ENCODE data around the gene RGCC. TPM values are rescaled to one million over a fixed set of nuclear protein-coding genes. Genes with fewer than 3 reads are reported as not detected.

RGCC gene
- total RNA-seq, 3 donors from 2014 or later, result 163 to 216 (median 185) TPM

- no peak for DNase-seq
- H3K27me3 Mint-ChIP-seq (ENCODE audit: low read depth), result no peaks in the 10 kb centered on the region
- H3K9me3 Mint-ChIP-seq, result peaks cover 9% of the 10 kb centered on the region
- no peak overlapping the region for H3K4me3 Mint-ChIP-seq
- peaks cover 3% of the 10 kb centered on the region for H3K36me3 Mint-ChIP-seq (ENCODE audit: insufficient read depth)
- no peak for ATAC-seq
- H3K4me1 Mint-ChIP-seq (ENCODE audit: low read depth), result peaks cover 35% of the 10 kb centered on the region
These were observed 48.0 kb downstream of the RGCC start for GRCh38 chr13:41505209-41505835.

- Mint-ChIP-seq H3K27me3 (ENCODE audit: low read depth) (no peaks in the 10 kb centered on the region), H3K36me3 (ENCODE audit: insufficient read depth) (peaks cover 3% of the 10 kb centered on the region), H3K9me3 (peaks cover 9% of the 10 kb centered on the region), H3K4me1 (ENCODE audit: low read depth) (peaks cover 25% of the 10 kb centered on the region), H3K4me3 (no peak overlapping the region)
- no peak for DNase-seq
- no peak for ATAC-seq
These were observed 49.0 kb downstream of the RGCC start for GRCh38 chr13:41506312-41506711.

- H3K36me3 Mint-ChIP-seq (ENCODE audit: insufficient read depth), result peaks cover 3% of the 10 kb centered on the region
These were observed 52.6 kb downstream of the RGCC start for GRCh38 chr13:41509971-41510370.

GRCh38 chr13:41511827-41512226 lies 54.5 kb downstream of the RGCC start:
- Mint-ChIP-seq H3K4me3 (no peak overlapping the region), H3K27me3 (ENCODE audit: low read depth) (no peaks in the 10 kb centered on the region), H3K4me1 (ENCODE audit: low read depth) (no peaks in the 10 kb centered on the region), H3K9me3 (no peaks in the 10 kb centered on the region), H3K36me3 (ENCODE audit: insufficient read depth) (no peaks in the 10 kb centered on the region)
- ATAC-seq, result no peak
- DNase-seq, result no peak

More at GRCh38 chr13:41509971-41510370, 52.6 kb downstream of the RGCC start:
- no peak for DNase-seq
- H3K27me3 Mint-ChIP-seq (ENCODE audit: low read depth), result no peaks in the 10 kb centered on the region
- no peak overlapping the region for H3K4me3 Mint-ChIP-seq
- H3K9me3 Mint-ChIP-seq, result peaks cover 4% of the 10 kb centered on the region
- H3K4me1 Mint-ChIP-seq (ENCODE audit: low read depth), result peaks cover 4% of the 10 kb centered on the region
- ATAC-seq, result no peak

GRCh38 chr13:41512441-41512840 lies 55.1 kb downstream of the RGCC start:
- no peaks in the 10 kb centered on the region for H3K4me1 Mint-ChIP-seq (ENCODE audit: low read depth)
- H3K36me3 Mint-ChIP-seq (ENCODE audit: insufficient read depth), result no peaks in the 10 kb centered on the region
- H3K27me3 Mint-ChIP-seq (ENCODE audit: low read depth), result no peaks in the 10 kb centered on the region
- no peak overlapping the region for H3K4me3 Mint-ChIP-seq
- H3K9me3 Mint-ChIP-seq, result no peaks in the 10 kb centered on the region
- DNase-seq, result no peak
- ATAC-seq, result no peak

GRCh38 chr13:41513600-41513999 lies 56.2 kb downstream of the RGCC start:
- H3K4me1 Mint-ChIP-seq (ENCODE audit: low read depth), result no peaks in the 10 kb centered on the region
- no peak overlapping the region for H3K4me3 Mint-ChIP-seq
- H3K9me3 Mint-ChIP-seq, result no peaks in the 10 kb centered on the region
- H3K27me3 Mint-ChIP-seq (ENCODE audit: low read depth), result no peaks in the 10 kb centered on the region
- no peak for ATAC-seq
- no peak for DNase-seq
- H3K36me3 Mint-ChIP-seq (ENCODE audit: insufficient read depth), result no peaks in the 10 kb centered on the region

GRCh38 chr13:41514853-41515395 lies 57.6 kb downstream of the RGCC start:
- Mint-ChIP-seq H3K36me3 (ENCODE audit: insufficient read depth) (no peaks in the 10 kb centered on the region), H3K4me3 (no peak overlapping the region)
- ATAC-seq, result no peak

GRCh38 chr13:41515491-41516139 lies 58.3 kb downstream of the RGCC start:
- Mint-ChIP-seq H3K27me3 (ENCODE audit: low read depth) (no peaks in the 10 kb centered on the region), H3K36me3 (ENCODE audit: insufficient read depth) (no peaks in the 10 kb centered on the region), H3K4me1 (ENCODE audit: low read depth) (no peaks in the 10 kb centered on the region), H3K9me3 (no peaks in the 10 kb centered on the region), H3K4me3 (no peak overlapping the region)
- no peak for DNase-seq
- no peak for ATAC-seq

More at GRCh38 chr13:41514853-41515395, 57.6 kb downstream of the RGCC start:
- Mint-ChIP-seq H3K4me1 (ENCODE audit: low read depth) (no peaks in the 10 kb centered on the region), H3K9me3 (no peaks in the 10 kb centered on the region), H3K27me3 (ENCODE audit: low read depth) (no peaks in the 10 kb centered on the region)
- DNase-seq, result no peak

- DNase-seq (no peak), ATAC-seq (no peak)
- Mint-ChIP-seq H3K4me3 (no peak overlapping the region), H3K36me3 (ENCODE audit: insufficient read depth) (no peaks in the 10 kb centered on the region), H3K4me1 (ENCODE audit: low read depth) (no peaks in the 10 kb centered on the region), H3K27me3 (ENCODE audit: low read depth) (no peaks in the 10 kb centered on the region), H3K9me3 (no peaks in the 10 kb centered on the region)
These were observed 58.8 kb downstream of the RGCC start for GRCh38 chr13:41516166-41516565.

GRCh38 chr13:41516760-41517159 lies 59.4 kb downstream of the RGCC start:
- DNase-seq (no peak), ATAC-seq (no peak)
- H3K27me3 Mint-ChIP-seq (ENCODE audit: low read depth), result no peaks in the 10 kb centered on the region
- no peaks in the 10 kb centered on the region for H3K9me3 Mint-ChIP-seq
- no peak overlapping the region for H3K4me3 Mint-ChIP-seq
- no peaks in the 10 kb centered on the region for H3K36me3 Mint-ChIP-seq (ENCODE audit: insufficient read depth)
- H3K4me1 Mint-ChIP-seq (ENCODE audit: low read depth), result no peaks in the 10 kb centered on the region

GRCh38 chr13:41520016-41520659 lies 62.8 kb downstream of the RGCC start:
- ATAC-seq (no peak), DNase-seq (no peak)
- H3K4me1 Mint-ChIP-seq (ENCODE audit: low read depth), result no peaks in the 10 kb centered on the region
- no peaks in the 10 kb centered on the region for H3K27me3 Mint-ChIP-seq (ENCODE audit: low read depth)
- no peaks in the 10 kb centered on the region for H3K9me3 Mint-ChIP-seq
- no peaks in the 10 kb centered on the region for H3K36me3 Mint-ChIP-seq (ENCODE audit: insufficient read depth)
- no peak overlapping the region for H3K4me3 Mint-ChIP-seq

Other genes starting within 250 kb of the RGCC start
- 10 to 100 TPM; 12.8 to 14.5 (median 13.1) TPM for gene MTRF1, start 194.0 kb upstream of the RGCC start, total RNA-seq
- gene NAA16, start 146.3 kb upstream of the RGCC start, total RNA-seq, result 10 to 100 TPM; 20.5 to 23.3 (median 21.3) TPM

All from activated T-cell treated with anti-CD3 and anti-CD28 coated beads, Interleukin-2, amount 50 U/mL, for 4 hours (primary cell).